Epidermal melanocyte (primary cell): ENCODE data around the gene ZSCAN5A.
"Not testable (repeated sequence)": the region's sequence is repeated elsewhere in the genome, so short reads cannot be mapped to it uniquely, and the experiment has no call there.

Experiments used
- DNase-seq: peaks from one replicate; pipeline ENCODE4 v3.0.0; 2011; ENCODE audit warnings: low spot score; ENCODE audit not compliant: insufficient read length

The ZSCAN5A gene

GRCh38 chr19:56273563-56274117 is 41.0 kb downstream of the ZSCAN5A start:
- DNase-seq = no peak

- DNase-seq = no peak
Observed at GRCh38 chr19:56272161-56272798, 42.4 kb downstream of the ZSCAN5A start, which contains the start of gene EDDM13. EDDM13 (plus strand) TSS chr19:56272748; CDS start chr19:56272835, 87 bp downstream.

- no peak for DNase-seq
Observed at GRCh38 chr19:56271151-56271550, 43.5 kb downstream of the ZSCAN5A start.

DNA sequence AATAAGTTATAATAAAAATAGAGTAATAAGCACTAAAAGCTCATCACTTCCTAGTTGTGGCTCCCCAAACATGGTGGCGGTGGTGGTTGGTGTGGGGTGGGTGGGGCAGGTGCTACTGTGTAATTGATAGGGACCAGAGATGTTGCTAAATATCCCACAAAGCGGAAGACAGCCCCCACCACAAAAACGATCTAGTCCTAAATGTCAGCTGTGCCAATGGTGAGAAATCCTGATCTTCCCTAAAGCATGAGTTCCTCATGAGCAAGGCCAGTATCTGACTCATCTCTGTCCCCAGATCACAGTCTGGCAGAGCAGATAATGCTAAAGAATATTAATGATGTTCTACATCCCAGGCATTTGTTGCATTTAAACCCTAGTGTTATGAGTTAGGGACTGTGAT is 44.0 kb downstream of the ZSCAN5A start:
- no peak for DNase-seq

GRCh38 chr19:56269348-56269747 is 45.3 kb downstream of the ZSCAN5A start:
- DNase-seq = no peak

- no peak for DNase-seq
Observed at GRCh38 chr19:56266051-56266450, 48.6 kb downstream of the ZSCAN5A start.

DNA sequence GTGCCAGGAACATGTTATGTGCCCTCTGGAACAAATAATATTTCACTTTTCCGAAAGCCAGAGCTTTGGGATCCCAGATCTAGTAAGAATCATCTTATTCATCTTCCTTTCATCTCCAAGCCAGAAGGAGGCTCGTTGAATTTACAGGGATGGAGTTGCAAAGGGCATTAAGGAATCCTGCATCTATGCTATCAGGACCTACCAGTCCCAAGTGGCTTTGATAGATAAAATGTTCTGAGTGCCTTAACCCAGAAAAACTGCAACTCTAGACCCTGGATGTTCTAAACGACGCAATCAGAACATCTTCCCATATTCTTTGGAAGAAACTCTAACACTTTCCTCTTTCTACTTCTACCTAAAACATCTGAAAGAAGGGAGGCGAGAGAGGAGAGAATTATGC is 51.3 kb downstream of the ZSCAN5A start:
- DNase-seq = no peak

DNA sequence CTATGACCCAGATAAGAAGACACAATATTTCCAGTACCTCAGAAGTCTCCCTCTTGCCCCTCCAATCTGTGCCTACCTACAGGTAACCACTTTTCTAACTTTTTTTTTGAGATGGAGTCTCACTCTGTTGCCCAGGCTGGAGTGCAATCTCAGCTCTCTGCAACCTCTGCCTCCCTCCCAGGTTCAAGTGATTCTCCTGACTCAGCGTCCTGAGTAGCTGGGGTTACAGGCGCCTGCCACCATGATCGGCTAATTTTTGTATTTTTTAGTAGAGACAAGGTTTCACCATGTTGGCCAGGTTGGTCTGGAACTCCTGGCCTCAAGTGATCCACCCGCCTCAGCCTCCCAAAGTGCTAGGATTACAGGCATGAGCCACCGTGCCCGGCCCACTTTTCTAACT is 52.7 kb downstream of the ZSCAN5A start:
- not testable (repeated sequence) for DNase-seq

DNA sequence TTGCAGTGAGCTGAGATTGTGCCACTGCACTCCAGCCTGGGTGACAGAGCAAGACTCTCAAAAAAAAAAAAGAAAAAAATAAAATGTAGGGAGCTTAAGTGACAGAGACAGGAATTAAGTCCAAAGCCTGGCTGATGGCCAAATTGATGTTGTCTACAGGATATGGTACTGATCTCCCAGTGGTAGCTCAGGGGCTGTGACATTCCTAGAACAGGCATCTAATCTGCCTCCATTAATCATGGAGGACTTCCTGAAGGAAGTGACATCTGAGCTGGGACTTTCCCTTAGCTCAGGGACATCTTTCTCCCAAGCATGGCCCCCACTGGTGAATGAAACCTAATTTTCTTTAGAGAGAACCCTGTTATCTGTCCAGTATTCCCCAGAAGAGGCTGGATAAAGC is 53.5 kb downstream of the ZSCAN5A start:
- DNase-seq = no peak

DNA sequence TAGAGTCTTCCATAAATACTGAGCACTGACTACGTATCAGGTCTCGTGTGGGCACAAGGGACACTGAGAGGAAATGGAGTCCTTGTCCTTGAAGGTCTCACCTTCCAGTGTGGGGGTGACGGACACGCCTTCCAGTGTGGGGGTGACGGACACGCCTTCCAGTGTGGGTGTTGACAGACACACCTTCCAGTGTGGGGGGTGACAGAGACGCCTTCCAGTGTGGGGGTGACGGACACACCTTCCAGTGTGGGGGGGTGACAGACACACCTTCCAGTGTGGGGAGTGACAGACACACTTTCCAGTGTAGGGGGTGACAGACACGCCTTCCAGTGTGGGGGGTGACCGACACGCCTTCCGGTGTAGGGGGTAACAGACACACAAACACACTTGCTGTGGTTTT is 56.4 kb downstream of the ZSCAN5A start:
- DNase-seq = no peak

DNA sequence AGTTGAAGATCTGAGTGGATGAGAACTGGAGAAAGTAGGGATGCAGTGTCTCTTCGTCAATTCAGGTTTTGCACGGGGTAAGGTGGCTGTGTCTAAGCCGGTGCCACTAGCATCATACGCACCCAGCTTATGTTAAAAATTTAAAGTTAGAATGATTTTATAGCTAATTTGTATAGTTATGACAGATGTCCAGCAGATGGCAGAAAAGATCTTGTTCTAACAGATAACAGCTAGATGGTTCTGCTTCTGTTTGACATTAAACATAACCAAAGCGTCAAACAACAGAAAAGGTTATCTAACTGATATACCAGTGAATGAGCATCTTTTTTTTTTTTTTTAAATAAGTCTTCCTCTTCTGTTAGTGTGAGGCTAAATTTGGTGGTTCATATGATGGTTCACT is 60.9 kb downstream of the ZSCAN5A start:
- DNase-seq = peak; percentile 41

DNA sequence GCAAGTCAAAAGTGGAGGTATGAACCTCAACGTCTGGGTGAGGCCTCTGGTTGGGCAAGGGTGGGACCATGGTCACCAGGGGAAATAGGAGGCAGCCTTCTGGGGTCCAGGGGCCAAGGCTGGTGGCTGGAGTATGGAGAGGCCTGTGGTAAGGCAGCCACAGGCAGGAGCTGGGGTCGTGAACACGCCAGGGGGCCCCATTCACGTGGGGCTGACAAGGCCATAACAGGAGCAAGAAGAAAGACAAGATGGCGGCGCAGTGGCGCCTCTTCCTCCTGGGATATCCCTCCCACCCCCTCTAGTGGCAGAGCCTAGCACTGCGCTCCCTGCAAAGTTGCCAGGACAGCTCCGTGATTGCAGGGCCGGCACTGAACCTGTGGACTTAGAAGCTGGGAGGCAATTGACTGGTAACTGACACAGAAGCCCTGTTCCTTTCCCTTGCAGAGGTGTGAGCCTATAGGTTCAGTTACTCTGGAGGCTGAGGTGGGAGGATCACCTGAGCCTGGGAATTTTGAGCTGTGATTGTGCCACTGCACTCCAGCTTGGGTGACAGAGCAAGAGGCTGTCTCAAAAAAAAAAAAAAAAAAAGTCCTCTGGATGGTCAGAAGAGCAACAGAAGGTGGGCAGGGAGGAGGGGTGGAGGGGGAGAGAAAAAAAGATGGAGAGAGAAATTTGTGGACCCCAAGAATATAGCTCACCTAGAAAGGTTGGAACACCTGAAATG is 61.8 kb downstream of the ZSCAN5A start:
- peak; percentile 35 for DNase-seq

- not testable (repeated sequence) for DNase-seq
Observed at GRCh38 chr19:56248736-56249338, 65.8 kb downstream of the ZSCAN5A start.

DNA sequence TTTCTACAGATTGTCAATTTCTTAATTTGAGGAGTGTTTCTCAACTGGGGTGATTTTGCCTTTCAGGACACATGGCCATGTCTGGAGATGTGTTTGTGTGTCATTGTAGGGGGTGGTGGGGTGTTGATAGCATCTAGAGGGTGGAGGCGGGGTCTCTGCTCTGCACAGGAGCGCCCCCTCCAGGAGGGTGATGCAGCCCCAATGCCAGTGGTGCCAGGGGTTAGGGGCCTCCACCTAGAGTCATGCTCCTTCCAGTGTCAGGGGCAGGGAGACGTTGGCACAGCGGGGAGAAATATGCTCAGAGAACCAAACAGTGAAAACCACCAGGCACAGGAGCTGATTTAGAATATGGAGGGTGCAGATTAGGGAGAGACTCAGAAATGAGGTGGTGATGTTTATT is 68.9 kb downstream of the ZSCAN5A start:
- not testable (repeated sequence) for DNase-seq

GRCh38 chr19:56245121-56245740 is 69.4 kb downstream of the ZSCAN5A start:
- DNase-seq = no peak

DNA sequence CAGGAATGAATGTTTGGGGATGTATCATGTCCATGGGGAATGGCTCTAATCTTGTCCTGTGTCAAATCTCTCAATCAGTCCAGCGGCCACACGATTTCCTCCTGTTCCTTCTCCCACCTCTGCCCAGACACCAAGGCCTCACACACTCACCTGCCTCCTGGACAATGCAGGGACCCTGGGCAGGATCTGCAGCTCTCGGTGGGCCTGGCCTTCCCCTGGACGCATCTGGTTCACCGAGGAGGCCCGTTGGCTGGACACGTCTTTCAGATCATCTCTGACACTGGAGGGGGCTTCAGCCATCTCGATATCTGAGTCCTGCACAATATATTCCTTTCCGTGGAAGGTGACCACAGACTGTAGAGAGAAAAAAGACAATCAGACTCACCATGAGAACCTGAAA is 91.2 kb downstream of the ZSCAN5A start:
- no peak for DNase-seq

- DNase-seq = no peak
Observed at GRCh38 chr19:56222901-56223300, 91.7 kb downstream of the ZSCAN5A start.

GRCh38 chr19:56221851-56222250 is 92.8 kb downstream of the ZSCAN5A start:
- DNase-seq = no peak

GRCh38 chr19:56221442-56221841 is 93.2 kb downstream of the ZSCAN5A start:
- not testable (repeated sequence) for DNase-seq

GRCh38 chr19:56218961-56219360 is 95.7 kb downstream of the ZSCAN5A start:
- DNase-seq = no peak

DNA sequence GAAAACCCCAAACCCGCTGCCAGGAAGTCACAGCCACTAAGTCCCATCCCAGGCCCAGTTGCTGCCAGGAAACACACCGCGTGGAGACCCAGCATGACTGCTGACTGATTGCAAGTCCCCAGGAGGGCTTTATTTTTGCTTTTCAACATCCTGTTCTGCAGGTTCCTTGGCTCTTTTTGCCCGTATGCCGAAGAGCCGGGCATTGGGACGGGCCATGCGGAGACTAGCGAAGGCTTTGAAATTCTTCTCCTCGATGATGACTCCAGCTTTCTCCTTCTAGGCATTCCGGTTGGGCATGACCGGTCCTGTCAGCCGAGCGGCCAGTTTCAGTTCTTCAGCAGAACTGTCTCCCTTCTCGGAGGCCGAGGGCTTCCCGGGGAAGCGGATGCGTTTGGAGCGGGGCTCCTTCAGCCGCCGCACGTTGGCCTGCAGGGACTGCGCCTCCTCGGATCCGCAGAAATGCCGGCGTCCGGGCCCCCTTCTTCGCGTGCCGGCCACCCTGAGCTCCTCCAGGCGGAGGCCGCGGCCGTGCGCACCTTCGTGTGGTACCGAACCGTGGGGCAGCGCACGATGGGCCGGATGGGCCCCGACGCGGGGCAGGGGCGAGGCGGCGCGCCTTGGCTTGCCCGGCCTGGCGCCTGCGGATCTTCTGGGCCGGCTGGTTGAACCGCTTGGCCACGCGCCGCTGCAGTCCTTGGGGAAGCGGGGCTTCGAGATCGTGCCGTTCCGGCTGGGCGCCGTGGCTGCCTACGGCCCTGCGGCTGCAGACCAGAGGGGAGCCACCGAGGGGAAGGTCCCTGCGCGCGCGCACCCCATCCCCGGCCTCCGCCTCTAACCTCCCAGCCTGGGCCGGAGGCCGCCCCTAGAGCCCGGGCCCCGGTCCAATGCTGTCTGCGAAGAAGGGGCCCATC is 97.3 kb downstream of the ZSCAN5A start:
- no peak for DNase-seq
